Activated CD4-positive, alpha-beta T cell treated with anti-CD3 and anti-CD28 coated beads, Interleukin-2, Interleukin-6, amounts not matched to agents 100 ng/mL and 50 ng/mL, durations not matched to agents 16 hours and 8 hours (primary cell): ENCODE measurements around the gene TSPY2.
"Not testable (repeated sequence)": the region's sequence is repeated elsewhere in the genome, so short reads cannot be mapped to it uniquely, and the experiment has no call there.

Source experiments
- DNase-seq: peaks from one replicate; pipeline ENCODE4 v3.0.0-alpha.2; 2020

TSPY2 gene, protein sequence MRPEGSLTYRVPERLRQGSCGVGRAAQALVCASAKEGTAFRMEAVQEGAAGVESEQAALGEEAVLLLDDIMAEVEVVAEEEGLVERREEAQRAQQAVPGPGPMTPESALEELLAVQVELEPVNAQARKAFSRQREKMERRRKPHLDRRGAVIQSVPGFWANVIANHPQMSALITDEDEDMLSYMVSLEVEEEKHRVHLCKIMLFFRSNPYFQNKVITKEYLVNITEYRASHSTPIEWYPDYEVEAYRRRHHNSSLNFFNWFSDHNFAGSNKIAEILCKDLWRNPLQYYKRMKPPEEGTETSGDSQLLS

DNA sequence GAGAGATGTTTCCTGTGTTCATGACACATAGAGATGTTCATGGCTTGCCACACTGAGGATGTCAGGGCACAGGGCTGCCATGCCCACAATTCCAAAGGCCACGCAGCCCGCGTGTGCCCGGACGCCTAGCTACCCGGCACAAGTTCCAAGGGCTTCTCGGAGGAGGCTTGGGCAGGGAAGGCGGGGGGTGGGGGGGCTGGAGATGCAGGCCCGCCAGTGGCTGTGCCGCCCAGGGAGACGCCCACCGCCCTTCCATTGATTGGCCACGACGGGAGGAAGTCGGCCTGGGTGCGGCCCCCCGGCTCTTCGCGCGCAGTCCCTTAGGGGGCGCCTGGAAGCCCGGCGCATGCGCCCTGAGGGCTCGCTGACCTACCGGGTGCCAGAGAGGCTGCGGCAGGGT, at the start of gene TSPY2:
TSPY2 (plus strand) TSS at position 301 of the 400 bp plus-strand sequence; CDS start at position 347, 46 bp downstream.
- DNase-seq, result not testable (repeated sequence)

DNA sequence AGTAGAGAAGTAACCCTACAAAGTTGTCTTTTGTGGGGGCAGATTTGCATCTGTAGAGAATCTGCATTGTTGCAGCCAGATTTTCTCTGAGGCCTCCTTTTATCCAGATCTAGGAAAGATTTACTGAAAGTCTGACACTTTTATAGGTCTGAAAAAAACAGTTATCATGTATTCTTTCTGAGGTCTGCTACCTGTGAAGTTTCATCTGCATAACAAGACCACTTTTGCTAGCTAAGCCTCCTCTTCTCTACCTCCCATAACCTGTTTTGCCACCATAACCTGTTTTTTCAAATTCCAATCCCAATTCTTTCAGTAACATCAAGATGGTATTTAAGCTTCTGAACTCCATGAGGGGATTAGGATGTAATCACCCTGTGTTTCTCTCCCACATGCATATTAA, 36.5 kb upstream of the TSPY2 start:
- not testable (repeated sequence) for DNase-seq

DNA sequence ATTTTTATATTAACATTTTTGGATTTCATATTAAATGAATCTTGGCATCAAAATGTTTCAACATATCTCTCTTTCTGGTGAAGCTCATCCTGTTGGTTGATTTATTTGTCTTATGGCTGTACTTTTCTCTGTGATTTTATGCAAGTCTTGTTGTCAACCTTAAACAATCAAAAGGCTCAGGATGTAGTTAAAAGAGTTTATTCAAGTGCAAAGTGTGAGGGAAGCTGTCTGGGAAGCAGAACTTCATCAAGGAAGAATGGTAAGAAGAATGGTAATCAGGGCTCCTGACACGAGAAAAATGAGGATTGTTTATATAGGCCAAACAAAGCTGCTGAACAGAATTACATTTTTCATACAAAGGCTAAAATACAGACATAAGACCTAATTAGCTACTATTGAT, 29.0 kb upstream of the TSPY2 start:
- DNase-seq, result not testable (repeated sequence)

DNA sequence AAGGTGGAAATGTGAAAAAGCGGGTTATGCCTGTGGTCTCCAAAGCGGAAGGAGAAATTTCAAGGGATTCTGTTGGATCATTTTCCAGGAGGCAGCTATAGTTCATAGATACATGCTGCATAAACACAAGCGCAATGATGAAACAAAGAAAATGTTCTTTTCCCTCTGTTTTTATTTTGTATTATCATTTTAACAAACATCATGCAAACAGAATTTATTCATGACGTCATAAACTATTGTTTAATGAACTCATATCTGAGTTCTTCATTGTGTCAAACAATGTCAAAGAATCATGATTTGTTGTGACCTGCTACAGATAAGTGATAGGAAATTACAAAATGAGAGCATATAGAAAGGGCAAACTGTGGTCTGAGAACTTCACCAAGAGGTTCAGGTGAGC, 23.8 kb downstream of the TSPY2 start:
- DNase-seq, result not testable (repeated sequence)
